ENCODE data around the gene FADS2.
A peak's percentile ranks its signal among the peaks of the same experiment; 100 is the strongest.

The FADS2 gene

DNA sequence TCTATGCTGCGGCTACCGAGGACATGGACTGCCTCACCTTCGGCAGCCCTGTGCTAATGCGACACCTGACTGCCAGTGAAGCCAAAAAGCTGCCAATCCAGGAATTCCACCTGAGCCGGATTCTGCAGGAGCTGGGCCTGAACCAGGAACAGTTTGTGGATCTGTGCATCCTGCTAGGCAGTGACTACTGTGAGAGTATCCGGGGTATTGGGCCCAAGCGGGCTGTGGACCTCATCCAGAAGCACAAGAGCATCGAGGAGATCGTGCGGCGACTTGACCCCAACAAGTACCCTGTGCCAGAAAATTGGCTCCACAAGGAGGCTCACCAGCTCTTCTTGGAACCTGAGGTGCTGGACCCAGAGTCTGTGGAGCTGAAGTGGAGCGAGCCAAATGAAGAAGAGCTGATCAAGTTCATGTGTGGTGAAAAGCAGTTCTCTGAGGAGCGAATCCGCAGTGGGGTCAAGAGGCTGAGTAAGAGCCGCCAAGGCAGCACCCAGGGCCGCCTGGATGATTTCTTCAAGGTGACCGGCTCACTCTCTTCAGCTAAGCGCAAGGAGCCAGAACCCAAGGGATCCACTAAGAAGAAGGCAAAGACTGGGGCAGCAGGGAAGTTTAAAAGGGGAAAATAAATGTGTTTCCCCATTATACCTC, 32.1 kb upstream of the FADS2 start:
- no peak for DNase-seq (ENCODE audit: low read depth, low spot score)

DNA sequence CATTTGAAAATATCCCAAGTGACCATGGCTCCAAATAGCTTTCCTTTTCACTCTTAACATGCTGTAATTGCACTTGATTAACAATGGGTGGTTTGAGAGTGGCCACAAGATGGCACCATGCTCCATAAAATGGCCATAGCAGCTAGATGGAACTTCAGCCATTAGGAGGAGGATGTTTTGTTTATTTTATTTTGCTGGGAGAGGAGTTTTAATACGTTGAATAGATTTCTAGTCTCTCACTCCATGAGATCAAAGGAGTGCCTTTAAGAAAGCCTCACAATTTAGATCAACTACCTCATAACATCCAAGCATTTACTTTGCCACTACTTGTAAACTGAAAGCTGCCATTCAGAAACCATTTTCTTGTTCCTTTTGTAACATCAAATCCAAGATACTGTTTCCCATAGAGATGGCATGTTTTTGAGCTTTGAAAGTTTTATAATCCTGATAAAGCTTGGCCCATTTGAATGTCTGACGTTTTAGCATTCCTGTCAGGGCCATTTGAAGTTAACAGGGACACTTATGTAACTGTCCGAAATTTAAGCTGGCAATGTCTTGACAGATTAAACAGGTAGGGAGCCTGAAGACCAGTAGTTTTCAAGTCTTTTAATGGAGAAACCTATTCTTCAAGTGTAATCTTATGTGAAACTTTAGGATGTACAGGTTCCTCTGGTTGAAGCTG, 30.7 kb upstream of the FADS2 start:
- peak; percentile 64 for DNase-seq (ENCODE audit: low read depth, low spot score)

GRCh38 chr11:61799665-61800284, 28.3 kb upstream of the FADS2 start:
- no peak for DNase-seq (ENCODE audit: low read depth, low spot score)

DNA sequence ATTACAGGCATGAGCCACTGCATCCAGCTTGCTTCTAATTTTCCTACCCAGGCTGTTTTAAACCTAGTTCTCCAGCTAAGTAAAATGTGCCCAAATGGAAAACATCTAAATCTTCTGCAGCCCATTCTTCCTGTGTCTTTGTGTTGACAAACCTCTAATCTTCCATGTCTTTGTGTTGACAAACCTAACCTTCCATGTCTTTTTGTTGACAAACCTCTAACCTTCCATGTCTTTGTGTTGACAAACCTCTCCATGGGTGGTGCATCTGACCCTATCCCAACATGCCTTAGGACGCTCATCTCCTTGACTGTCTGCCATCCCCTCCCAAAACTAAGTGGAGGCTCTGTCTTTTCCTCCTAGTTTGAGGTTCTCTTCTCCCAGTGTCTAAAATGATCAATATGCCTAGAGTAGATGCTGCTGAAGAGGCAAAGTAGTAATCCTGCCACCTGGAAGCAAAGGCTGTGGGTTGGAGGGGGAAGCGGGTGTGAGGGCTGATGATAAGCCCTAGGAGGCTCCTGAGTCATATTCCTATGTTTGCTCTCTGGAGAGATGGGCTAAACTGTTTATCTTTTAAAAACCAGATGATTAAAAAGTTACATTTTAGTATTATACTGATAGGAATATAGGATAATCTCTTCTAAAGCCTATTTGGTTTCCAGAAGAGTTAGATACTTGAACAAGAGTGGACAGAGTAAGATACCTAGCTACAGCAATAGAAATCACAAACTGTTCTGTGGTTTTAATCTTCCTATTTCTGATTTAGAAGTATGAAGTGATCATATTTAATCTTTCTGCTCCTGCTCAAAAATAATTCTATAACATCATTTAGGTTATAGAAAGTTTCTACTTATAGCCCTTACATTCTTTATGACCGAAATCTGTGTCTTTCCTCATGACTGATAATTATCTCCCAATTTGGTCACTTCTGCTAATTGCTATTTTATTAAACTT, 27.5 kb upstream of the FADS2 start:
- no peak for DNase-seq (ENCODE audit: low read depth, low spot score)

- no peak for DNase-seq (ENCODE audit: low read depth, low spot score)
Measured at GRCh38 chr11:61802605-61803004, 25.5 kb upstream of the FADS2 start.

DNA sequence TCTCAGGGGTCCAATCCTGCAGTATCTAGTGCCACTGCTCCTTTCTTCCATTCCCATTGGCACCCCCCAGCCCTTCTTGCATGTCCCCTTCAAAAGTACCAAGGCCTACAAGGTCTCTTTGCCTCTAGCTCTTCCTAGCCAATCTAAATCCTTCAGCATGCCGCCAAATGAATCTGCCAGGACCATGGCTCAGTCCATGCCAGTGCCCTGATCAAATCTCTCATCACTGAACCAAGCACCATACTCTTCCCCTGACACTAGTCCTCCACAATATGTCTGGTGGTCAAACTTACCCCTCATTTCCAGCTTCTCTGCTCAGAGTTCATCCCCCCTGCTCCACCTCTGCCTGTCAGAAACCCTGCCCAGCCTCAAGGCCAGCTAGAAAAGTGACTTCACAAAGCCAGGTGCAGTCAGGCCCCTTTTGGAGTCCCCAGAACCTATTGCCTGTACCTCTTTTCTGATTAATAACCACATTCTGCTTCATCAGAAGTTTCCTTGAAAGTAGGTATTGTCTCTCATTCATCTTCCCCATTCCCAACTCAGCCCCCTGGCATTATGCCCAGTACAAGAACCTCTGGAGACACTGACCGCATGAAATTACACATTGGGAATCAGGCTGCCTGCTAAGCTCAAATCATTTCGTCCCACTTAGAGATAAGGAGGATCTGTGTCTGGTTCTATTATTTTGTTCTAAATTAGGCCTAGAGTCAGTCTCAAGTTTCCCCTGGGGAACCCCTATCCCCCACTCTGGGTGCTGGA, 24.0 kb upstream of the FADS2 start:
- DNase-seq (ENCODE audit: low read depth, low spot score) = no peak

DNA sequence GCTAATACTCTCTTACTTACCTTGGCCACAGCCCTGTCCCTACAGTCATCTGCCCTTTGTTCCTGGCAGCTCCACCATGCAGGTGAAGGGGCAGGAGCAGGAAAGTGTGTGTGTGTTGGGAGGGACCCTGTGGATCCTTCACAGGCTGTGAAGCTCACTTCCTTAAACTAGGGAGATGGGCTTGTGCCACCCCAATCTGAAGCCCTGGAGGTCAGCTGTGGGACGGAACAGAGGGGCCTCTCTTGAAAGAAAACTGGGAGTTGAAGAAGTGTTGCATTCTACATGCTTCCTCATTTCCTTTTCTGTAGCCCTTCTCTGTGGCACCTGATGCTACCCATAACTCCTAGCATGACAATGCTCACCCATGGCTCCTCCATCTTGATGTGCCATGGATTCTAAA, 23.0 kb upstream of the FADS2 start:
- no peak for DNase-seq (ENCODE audit: low read depth, low spot score)

DNA sequence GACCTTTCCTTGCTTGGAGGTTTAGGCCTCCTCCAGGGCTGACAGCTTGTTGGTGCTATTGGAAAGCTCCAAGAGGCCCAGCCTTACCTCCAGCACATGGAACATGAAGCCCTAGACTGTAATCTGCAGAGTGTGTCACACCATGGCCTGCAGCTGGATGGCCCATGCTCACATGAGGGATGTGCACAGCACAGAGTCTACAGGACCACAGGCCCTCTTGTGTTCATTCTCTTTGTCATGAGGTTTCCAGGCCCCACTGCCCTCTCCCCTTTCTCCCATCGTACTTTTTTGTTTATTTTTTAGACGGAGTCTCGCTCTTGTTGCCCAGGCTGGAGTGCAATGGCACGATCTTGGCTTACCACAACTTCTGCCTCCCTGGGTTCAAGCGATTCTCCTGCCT, 21.3 kb upstream of the FADS2 start:
- DNase-seq (ENCODE audit: low read depth, low spot score) = no peak

DNA sequence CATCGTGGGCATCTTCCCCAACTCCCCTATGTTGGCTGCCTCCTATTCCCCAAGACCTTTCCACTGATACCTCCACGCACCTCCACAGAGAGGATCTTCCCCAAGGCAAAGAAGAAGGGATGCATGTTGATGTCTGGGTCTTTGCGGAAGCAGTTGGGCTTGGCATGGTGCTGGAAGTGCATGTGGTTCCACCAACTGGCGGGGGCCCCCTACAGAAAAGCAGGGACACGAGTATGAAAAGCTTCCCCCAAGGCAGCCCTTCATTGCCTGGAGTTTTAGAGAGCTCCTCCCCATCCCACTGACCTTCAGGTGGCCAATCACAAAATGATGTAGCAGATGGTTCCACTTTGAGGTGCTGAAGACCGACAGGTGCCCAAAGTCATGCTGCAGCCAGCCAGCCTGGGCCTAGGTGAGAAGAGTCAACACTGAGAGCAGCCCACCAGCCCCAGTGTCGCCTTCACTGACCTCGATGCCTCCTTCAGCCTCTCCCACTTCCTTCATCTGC, 17.4 kb upstream of the FADS2 start:
- no peak for DNase-seq (ENCODE audit: low read depth, low spot score)

DNA sequence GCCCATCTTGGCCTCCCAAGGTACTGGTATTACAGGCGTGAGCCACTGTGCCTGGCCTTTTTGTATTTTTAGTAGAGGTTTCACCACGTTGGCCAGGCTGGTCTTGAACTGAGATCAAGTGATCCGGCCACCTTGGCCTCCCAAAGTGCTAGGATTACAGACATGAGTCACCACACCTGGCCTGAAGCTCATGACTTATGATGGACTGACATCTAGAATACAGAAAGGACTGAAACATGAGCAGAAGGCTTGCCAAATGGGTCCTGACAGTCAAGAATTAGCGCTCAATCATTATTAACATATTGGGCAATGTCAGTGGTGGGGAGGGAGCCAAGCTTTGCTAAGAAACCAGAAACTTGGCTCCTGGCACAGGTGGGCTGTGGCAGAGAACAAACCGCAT, 16.3 kb upstream of the FADS2 start:
- DNase-seq (ENCODE audit: low read depth, low spot score) = no peak

DNA sequence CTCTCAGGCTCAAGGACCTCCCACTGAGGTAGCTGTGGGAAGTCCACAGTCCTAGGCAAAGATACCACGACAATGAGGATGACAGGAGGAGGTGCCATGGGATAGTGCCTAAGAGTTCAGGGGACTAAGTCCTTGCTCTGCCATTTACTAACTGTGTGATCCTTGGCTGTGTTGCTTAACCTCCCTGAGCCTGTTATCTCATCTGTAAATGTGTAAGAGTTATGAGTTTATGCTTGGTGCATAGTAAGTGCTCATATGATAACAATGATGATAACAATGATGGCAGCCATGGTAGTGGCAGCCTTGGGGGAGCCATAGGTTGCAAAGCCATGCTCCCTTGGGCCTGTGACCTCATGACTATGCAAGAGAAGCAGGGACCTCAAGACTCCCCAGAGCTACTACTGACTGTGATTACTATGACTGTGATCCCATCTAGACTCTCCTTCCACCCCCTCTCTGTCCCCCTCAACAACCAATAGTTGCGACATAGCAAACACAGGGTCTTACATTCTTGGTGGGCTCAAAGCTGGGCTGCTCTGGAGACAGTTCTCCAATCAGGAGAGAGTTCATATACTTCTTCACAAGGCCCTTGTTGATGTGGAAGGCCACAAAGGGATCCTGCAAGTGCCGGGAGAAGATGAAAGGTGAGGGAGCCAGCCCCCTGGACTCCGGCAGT, 15.2 kb upstream of the FADS2 start:
- DNase-seq (ENCODE audit: low read depth, low spot score) = no peak

GRCh38 chr11:61814247-61814957, 13.7 kb upstream of the FADS2 start:
- no peak for DNase-seq (ENCODE audit: low read depth, low spot score)

DNA sequence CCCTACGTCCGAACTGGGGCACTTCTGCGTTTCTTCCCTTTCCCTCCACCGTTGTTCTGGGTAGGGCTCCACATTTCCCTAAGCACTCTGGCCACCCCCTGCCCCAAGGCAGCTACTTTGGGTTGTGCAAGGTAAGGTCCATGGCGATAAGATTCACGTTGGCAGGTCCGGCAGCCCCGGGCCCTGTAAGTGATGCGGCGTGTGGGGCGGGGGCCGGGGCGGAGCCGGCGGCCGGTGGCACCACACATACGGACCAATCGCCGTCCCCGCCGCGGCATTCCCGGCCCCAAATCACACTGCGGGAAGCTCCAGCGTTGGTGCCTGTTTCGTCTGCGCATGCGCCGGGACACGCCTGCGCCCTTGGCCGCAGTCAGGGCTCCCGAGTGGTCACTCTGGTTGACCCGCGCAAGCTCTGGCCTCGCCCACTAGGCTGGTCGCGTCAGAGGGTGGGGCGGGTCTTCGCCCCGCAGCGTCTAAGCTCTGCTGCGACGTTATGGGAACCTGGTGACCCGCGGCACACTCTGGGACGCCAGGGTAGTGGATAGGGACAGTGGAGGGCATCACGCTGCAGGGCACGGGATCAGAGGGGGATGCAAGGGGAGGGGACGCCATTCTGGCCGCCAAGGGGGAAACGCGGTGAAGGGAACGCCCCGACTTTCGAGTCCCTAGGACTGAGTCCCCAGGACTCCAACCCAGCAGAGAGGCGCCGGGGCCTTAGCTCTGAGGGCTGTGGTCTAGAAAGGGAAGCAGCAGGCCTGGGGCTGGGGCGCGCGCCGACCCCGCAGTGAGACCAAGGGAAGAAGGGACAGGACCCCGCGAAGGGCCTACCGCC, 12.9 kb upstream of the FADS2 start:
- peak; percentile 94 for DNase-seq (ENCODE audit: low read depth, low spot score)

- no peak for DNase-seq (ENCODE audit: low read depth, low spot score)
Measured at GRCh38 chr11:61815790-61816735, 12.0 kb upstream of the FADS2 start.

DNA sequence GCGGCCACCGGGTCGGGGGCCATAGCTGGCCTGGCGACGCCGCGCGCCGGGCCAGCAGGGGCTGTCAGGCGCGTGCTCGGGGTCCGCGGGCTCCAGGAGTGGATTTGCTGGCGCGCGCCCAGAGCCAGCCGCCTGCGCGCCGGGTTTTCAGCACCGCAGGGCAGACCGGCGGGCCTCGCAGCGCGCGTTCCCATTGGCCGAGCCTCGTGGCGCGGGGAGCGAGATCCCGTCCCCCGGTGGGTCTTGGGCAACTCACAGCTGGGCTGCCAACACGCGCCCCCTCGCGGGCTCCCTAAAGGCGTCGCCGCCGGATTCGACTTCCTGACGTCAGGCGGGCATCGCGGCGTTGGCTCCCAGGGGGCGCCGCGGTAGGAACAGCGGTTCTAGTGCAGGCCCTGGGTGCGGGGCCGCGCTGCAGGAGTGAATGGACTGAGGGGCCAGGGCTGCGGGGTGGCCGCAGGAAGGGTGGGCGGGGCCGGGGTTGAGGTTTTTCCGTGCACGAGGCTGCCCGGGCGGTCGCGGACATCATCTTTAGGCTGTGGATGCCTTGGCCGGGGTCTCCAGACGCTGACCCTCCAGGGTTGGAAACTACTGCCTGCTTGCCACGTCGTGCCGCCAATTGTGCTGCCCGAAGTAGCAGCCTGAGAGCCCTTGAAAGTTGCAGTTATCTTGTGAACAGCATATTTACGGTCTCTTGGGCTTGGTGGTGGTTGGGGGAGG, 11.2 kb upstream of the FADS2 start, which contains the start of gene FADS1:
Gene FADS1, minus strand, starts transcription at position 268 of the 720 bp plus-strand sequence. Its CDS starts 74 bp downstream, at position 194.
- DNase-seq (ENCODE audit: low read depth, low spot score) = peak; percentile 79

GRCh38 chr11:61817471-61818202, 10.5 kb upstream of the FADS2 start:
- DNase-seq (ENCODE audit: low read depth, low spot score) = no peak
